Embryonic facial prominence (tissue), 1 donor: ENCODE data around the gene TMEM186.
"Not testable (repeated sequence)": the region's sequence is repeated elsewhere in the genome, so short reads cannot be mapped to it uniquely, and the experiment has no call there.

Source experiments
- DNase-seq: peaks from one replicate; pipeline ENCODE4 v3.0.0-alpha.2; 2016; ENCODE audit errors: extremely low spot score

Gene TMEM186

GRCh38 chr16:8797364-8798173 is at the start of gene TMEM186, which contains the start of gene PMM2:
Gene TMEM186, minus strand, starts transcription at chr16:8797639. Its CDS starts 25 bp downstream, at chr16:8797614.
Gene PMM2, plus strand, starts transcription at chr16:8797839. Its CDS starts 44 bp downstream, at chr16:8797883.
- DNase-seq: peak; percentile 88

GRCh38 chr16:8847145-8847544 is 49.7 kb upstream of the TMEM186 start:
- DNase-seq: no peak

- no peak for DNase-seq
Observed at GRCh38 chr16:8846401-8846932, 49.0 kb upstream of the TMEM186 start.

DNA sequence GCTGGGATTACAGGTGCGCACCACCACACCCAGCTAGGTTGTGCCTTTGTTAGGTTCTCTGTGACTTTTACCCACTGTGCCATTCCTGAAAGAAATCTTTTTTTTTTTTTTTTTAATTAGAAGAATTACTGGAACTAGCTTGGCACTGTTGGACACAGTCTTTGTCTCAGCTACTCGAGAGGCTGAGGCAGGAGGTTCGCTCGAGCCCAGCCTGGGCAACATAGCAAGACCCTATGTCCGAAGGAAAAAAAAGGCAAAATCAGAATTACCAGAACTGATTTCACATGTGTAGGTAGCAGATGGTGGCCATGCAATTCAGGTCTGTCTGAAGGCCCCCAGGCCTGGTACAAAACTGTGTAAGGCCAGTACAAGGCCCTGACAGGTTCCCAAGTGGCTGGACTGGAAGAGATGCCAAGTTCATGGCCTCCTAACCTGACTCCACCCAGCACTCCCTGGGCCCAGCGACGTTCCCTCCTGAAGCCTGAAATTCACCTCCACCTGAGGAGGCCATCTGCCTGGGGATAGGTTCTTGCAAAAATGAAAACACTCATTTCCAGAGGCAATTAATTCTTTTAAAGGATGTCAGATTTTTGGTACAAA is 48.4 kb upstream of the TMEM186 start:
- DNase-seq: no peak

DNA sequence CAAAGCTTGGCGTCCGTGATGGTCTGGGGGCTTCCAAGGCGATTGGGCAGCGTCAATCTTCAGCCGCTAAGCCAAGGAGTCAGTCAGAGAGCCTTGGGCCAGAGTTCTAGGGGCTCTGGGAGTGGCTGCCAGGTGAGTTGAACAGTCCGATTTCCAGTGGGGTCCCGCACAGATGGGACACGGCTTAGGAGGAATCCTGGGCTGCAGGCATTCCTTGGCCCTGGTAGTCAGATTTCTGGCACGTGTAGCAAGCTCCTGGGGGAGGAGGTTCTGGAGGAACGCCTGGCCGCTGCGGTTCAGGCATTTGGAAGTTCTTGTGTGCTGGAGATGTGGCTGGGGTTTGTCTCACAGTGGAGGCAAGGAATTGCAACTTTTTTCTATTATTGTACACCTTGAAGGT is 45.9 kb upstream of the TMEM186 start:
- not testable (repeated sequence) for DNase-seq

DNA sequence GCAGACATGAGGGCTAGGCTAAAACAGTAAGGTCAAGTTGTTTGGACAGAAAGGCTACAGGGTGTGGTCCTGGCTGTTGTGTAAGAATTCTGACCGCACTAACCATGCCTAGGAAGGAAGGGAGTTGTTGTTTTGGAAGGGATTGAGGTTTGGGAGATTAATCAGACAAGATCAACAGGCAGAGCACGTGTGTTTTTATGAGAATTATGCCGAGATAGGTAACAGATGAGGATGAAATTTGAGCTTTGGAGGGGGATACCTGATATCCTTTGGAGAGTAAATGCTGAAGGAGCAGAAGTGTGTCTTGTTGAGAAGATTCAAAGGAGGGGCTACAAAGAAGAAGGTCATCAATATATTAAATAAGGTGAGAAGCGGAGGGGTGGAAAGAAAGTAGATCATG is 44.6 kb upstream of the TMEM186 start:
- DNase-seq: not testable (repeated sequence)

- not testable (repeated sequence) for DNase-seq
Observed at GRCh38 chr16:8837594-8837993, 40.2 kb upstream of the TMEM186 start.

DNA sequence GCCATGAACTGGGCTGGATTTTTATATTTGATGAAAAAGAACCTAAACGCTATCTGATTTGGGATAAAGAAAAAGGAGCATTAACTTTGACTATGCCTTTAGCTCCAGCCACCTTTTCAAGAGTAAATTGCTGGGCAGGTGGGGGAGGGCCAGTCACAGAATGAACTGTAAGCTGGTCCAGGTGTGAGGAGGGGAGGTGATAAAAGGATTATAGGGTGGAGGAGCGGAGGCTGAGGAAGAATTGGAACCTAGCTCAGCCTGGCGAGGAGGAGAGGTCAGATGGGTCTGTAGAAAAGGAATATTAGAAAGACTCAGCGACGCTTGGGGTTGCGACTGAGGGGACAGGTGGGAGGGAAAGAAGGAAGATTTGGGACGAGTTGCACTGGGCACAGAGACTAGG is 39.4 kb upstream of the TMEM186 start:
- DNase-seq: not testable (repeated sequence)

- DNase-seq: no peak
Observed at GRCh38 chr16:8832717-8833105, 35.3 kb upstream of the TMEM186 start.

GRCh38 chr16:8831871-8832716 is 34.7 kb upstream of the TMEM186 start:
- DNase-seq: no peak

DNA sequence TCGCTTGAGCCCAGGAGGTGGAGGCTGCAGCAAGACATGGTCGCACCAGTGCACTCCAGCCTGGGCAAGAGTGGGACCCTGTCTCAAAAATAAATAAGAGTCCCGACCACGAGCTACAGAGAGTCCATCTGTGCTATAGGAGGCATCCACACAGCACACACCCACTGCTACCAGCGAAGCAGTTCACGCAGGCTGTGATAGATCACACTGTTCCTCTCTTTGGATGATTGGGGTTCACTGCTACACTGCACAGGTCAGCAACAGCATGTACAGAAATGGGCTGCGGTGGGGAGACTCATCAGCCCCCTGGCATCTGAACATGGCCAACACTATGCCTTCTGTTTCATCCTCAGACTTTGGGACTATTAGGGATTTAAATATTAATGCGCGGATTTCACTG is 34.0 kb upstream of the TMEM186 start:
- DNase-seq: no peak

- no peak for DNase-seq
Observed at GRCh38 chr16:8828541-8829165, 31.2 kb upstream of the TMEM186 start.

DNA sequence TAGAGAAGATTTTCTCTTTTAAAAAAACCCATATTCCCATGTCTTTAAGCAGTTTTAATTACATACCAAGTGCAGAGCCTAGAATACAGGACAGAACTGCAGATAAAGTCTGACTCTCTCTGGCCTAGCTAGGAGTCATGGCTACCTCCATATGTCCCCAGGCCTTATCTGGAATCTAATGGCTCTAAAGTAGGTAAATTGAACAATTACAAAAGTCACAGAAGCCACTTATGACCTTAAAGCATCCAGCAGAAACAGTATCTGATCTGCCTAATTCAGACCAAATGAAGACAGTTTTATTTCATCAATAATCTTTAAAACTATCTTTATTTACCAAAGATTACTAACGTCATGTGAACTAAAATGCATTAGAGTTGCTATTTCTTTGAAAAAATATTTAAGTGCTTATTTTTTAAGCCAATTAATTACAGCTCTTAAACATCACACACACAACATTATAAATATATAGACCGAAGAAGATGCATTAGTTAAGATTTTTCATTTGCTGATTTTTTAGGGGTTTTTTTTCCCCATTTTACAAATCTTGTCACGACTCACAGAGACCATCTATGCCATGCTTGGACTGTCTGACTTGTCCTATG is 28.9 kb upstream of the TMEM186 start:
- no peak for DNase-seq

DNA sequence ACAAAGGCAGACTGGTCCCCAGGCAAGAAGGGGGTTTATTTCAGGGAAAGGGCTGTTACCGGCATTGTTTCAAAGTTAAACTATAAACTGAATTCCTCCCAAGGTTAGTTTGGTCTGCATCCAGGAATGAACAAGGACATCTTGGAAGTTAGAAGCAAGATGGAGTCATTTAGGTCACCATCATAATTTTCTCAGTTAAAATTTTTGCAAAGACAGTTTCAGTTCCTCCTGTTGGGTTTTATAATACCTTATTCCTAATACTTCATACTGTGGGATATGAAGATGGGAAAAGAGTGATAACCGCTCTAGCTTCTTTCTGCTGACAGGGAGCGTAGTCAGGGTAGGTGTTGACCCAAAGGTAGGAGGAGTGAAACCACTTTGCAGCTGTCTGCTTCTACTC is 25.0 kb upstream of the TMEM186 start:
- no peak for DNase-seq

DNA sequence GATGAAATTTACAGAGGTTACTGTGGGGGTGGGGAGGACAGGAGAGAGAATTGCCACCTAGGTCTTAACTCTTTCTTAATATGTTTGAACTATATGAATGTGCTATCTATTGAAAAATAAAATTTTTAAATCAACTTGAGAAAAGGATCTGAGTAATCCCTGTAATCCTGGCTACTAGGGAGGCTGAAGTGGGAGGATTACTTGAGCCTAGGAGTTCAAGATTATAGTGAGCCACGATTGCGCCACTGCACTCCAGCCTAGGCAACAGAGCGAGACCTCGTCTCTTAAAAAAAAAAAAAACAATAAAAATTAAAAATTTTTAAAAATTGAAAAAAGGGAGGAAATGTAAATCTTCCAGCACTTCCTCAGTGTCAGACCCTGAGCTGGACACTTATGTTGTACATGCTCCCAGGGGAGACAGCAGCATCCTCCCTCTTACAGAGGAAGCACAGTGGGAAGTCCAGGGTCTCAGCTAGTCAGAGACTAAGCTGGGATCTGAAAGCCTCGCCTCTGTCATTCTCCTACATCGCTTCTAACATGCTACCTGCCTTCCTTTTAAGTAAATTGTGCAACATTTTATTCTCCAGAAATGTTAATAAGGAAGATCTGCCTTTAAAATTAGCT is 22.1 kb upstream of the TMEM186 start:
- no peak for DNase-seq

DNA sequence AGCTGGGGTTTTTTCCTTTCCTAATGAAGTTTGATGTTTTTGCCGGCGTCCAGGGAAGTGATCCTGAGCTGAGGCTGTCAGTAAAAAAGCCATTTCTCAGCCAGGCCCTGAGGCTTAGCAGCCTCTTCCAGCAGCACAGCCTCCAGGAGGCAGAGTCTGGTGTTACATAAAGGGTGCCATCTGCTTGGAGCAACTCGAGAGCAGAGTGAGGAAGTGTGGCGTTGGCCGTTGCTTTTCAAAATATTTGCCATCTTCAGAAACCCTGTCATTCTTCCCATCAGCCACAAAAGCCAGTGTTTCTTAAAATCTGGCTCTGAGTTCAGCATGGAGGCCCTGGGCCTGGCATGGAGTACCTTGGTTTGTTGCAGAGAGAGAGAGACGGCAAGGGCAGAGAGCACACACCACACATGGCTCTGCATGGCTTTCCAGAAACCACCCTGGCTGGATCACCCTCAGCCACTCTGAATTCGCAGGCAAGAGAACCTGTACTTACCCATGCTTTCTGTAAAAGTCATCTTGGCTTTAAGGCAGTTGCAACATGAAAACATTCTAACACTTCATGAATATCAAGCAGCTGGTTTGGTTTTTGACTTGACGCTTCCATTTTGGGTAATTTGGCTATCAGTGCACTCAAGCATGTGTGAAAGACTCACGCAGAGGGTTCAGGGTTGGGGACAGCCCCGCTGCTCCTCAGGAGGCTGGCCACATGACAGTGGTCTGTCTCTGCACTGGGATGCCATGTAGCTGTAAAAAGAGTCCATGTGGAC is 21.2 kb upstream of the TMEM186 start:
- no peak for DNase-seq

DNA sequence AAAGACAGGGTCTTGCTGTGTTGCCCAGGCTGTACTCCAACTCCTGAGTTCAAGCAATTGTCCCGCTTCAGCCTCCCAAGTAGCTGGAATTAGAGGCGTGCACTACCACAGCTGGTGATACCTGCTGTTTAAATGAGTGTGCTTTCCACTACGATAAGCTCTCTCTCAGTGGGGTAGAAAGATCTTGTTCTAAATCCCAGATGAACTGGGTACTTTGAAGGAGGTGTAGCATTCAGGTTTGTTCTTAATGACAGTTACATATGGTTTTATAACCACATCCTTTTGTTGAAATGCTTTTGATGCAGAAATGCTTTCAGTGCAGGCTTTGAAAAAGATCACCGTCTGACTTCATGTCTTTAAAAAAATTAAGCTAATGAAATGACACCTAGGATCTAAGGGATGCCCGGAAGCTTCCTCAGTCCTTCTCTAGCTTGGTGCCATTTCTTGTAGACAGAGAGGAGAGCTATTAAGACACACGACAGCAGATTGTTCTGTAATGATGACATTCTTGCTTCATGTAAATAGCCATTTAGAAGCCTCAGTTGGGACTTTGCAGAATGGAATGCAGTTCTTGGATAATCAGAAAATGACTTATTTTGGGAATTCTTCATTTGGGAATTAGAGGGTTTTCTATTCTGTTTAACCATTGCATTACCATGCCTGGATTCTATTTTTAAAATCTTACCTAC is 19.7 kb upstream of the TMEM186 start:
- no peak for DNase-seq

GRCh38 chr16:8814095-8814806 is 16.8 kb upstream of the TMEM186 start:
- DNase-seq: no peak
